Neural cell (in vitro differentiated cells): ENCODE results near the gene GRM2.

Experiments used
- MXI1 ChIP-seq: fragments of 450-650 bp; conservative IDR thresholded peaks from 2 replicates; pipeline ENCODE4 v1.6.1; 2014; ENCODE audit warnings: antibody characterized with exemption, mild to moderate bottlenecking; ENCODE audit not compliant: poor library complexity, severe bottlenecking
- TF ChIP-seq, protein P1 (sequence below): fragments of 450-650 bp; IDR thresholded peaks from 2 replicates; pipeline ENCODE4 v1.5.1; 2014; ENCODE audit warnings: antibody characterized with exemption, mild to moderate bottlenecking, moderate library complexity; ENCODE audit not compliant: poor library complexity, severe bottlenecking

DNA sequence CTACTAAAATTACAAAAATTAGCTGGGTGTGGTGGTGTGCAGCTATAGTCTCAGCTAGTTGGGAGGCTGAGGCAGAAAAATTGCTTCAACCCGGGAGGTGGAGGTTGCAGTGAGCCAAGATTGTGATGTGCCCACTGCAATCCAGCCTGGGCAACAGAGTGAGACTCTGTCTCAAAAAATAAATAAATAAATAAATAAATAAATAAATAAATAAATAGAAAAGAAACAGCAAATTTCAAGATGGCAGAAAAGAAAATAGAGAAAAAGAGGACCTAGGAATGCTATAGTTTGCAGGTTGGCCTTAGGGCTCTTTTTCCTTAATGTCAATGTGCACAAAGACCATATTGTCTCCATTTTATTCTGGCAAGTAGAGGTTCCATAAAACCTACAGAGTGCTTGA is 44.0 kb downstream of the GRM2 start:
- TF ChIP-seq, protein P1, sequence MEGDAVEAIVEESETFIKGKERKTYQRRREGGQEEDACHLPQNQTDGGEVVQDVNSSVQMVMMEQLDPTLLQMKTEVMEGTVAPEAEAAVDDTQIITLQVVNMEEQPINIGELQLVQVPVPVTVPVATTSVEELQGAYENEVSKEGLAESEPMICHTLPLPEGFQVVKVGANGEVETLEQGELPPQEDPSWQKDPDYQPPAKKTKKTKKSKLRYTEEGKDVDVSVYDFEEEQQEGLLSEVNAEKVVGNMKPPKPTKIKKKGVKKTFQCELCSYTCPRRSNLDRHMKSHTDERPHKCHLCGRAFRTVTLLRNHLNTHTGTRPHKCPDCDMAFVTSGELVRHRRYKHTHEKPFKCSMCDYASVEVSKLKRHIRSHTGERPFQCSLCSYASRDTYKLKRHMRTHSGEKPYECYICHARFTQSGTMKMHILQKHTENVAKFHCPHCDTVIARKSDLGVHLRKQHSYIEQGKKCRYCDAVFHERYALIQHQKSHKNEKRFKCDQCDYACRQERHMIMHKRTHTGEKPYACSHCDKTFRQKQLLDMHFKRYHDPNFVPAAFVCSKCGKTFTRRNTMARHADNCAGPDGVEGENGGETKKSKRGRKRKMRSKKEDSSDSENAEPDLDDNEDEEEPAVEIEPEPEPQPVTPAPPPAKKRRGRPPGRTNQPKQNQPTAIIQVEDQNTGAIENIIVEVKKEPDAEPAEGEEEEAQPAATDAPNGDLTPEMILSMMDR: no peak
- no peak for TF ChIP-seq MXI1
